Stimulated activated memory B cell treated with anti-CD40 and anti-IgM and Interleukin-4, amounts not matched to agents 10 μg/mL and 1 μg/mL and 100 μg/mL, for 72 hours (primary cell): ENCODE measurements around the gene SEBOX.

Experiments used
- ATAC-seq: fragments of 150-1000 bp; cut with Tn5 transposase; 2 replicates; pipeline ENCODE4 v1.10.0; 2021
- H3K27ac Mint-ChIP-seq: one replicate; pipeline ENCODE4 v1.8.0; 2022; ENCODE audit warnings: mild to moderate bottlenecking, mixed read lengths
- H3K27me3 Mint-ChIP-seq: one replicate; pipeline ENCODE4 v1.8.0; 2022; ENCODE audit warnings: mixed read lengths
- H3K36me3 Mint-ChIP-seq: one replicate; pipeline ENCODE4 v1.8.0; 2022; ENCODE audit warnings: mixed read lengths
- H3K4me1 Mint-ChIP-seq: one replicate; pipeline ENCODE4 v1.8.0; 2022; ENCODE audit warnings: mixed read lengths
- H3K4me3 Mint-ChIP-seq: one replicate; pipeline ENCODE4 v1.8.0; 2022; ENCODE audit warnings: mild to moderate bottlenecking, moderate library complexity, mixed read lengths
- H3K9me3 Mint-ChIP-seq: one replicate; pipeline ENCODE4 v1.8.0; 2022; ENCODE audit warnings: mixed read lengths

Gene SEBOX

GRCh38 chr17:28384281-28385036 lies 19.5 kb upstream of the SEBOX start:
- Mint-ChIP-seq H3K27ac (peak overlapping the region; percentile 74), H3K9me3 (no peaks in the 10 kb centered on the region), H3K36me3 (peaks cover 49% of the 10 kb centered on the region), H3K27me3 (peaks cover 38% of the 10 kb centered on the region), H3K4me3 (peak overlapping the region; percentile 85), H3K4me1 (peaks cover 38% of the 10 kb centered on the region)
- ATAC-seq = peak; percentile 90

- ATAC-seq = no peak
- Mint-ChIP-seq H3K9me3 (no peaks in the 10 kb centered on the region), H3K4me1 (peaks cover 43% of the 10 kb centered on the region), H3K36me3 (peaks cover 45% of the 10 kb centered on the region), H3K27me3 (peaks cover 38% of the 10 kb centered on the region), H3K27ac (no peak overlapping the region), H3K4me3 (peak overlapping the region; percentile 11)
Measured at GRCh38 chr17:28381141-28381825, 16.3 kb upstream of the SEBOX start.

GRCh38 chr17:28379814-28380801 lies 15.1 kb upstream of the SEBOX start:
- Mint-ChIP-seq H3K4me1 (peaks cover 38% of the 10 kb centered on the region), H3K27ac (no peak overlapping the region), H3K27me3 (peaks cover 38% of the 10 kb centered on the region), H3K4me3 (no peak overlapping the region), H3K9me3 (no peaks in the 10 kb centered on the region), H3K36me3 (peaks cover 45% of the 10 kb centered on the region)
- ATAC-seq = no peak

GRCh38 chr17:28372945-28373274 lies 7.9 kb upstream of the SEBOX start:
- H3K9me3 Mint-ChIP-seq = no peaks in the 10 kb centered on the region
- H3K27ac Mint-ChIP-seq = peak overlapping the region; percentile 86
- H3K27me3 Mint-ChIP-seq = no peaks in the 10 kb centered on the region
- ATAC-seq = no peak
- peaks cover 5% of the 10 kb centered on the region for H3K36me3 Mint-ChIP-seq
- H3K4me1 Mint-ChIP-seq = peaks cover 27% of the 10 kb centered on the region
- peak overlapping the region; percentile 81 for H3K4me3 Mint-ChIP-seq

GRCh38 chr17:28372203-28372944 lies 7.4 kb upstream of the SEBOX start:
- Mint-ChIP-seq H3K9me3 (no peaks in the 10 kb centered on the region), H3K4me1 (peaks cover 27% of the 10 kb centered on the region), H3K4me3 (peak overlapping the region; percentile 81), H3K27ac (peak overlapping the region; percentile 86), H3K36me3 (peaks cover 5% of the 10 kb centered on the region), H3K27me3 (no peaks in the 10 kb centered on the region)
- peak; percentile 2 for ATAC-seq

GRCh38 chr17:28371245-28372202 lies 6.5 kb upstream of the SEBOX start, which contains the start of gene SARM1:
Gene SARM1, plus strand, starts transcription at chr17:28371694. Its CDS starts 339 bp downstream, at chr17:28372033.
- Mint-ChIP-seq H3K9me3 (no peaks in the 10 kb centered on the region), H3K4me3 (peak within 1 kb of the TSS; percentile 89)

GRCh38 chr17:28370744-28371103 lies 5.7 kb upstream of the SEBOX start:
- Mint-ChIP-seq H3K36me3 (peaks cover 12% of the 10 kb centered on the region), H3K4me1 (peaks cover 27% of the 10 kb centered on the region), H3K27me3 (no peaks in the 10 kb centered on the region), H3K9me3 (no peaks in the 10 kb centered on the region), H3K27ac (peak overlapping the region; percentile 86), H3K4me3 (no peak overlapping the region)
- no peak for ATAC-seq

More at GRCh38 chr17:28371245-28372202, 6.5 kb upstream of the SEBOX start, which contains the start of gene SARM1:
- Mint-ChIP-seq H3K4me1 (peaks cover 27% of the 10 kb centered on the region), H3K36me3 (peaks cover 7% of the 10 kb centered on the region), H3K27me3 (no peaks in the 10 kb centered on the region), H3K27ac (peak within 1 kb of the TSS; percentile 86)
- peak; percentile 95 for ATAC-seq

GRCh38 chr17:28370035-28370743 lies 5.2 kb upstream of the SEBOX start, which contains the start of gene VTN:
Gene VTN, minus strand, starts transcription at chr17:28370307. Its CDS starts 104 bp downstream, at chr17:28370203.
- Mint-ChIP-seq H3K27ac (peak within 1 kb of the TSS; percentile 86), H3K36me3 (peaks cover 12% of the 10 kb centered on the region), H3K9me3 (no peaks in the 10 kb centered on the region), H3K4me1 (peaks cover 27% of the 10 kb centered on the region), H3K27me3 (no peaks in the 10 kb centered on the region), H3K4me3 (peak within 1 kb of the TSS; percentile 89)
- no peak for ATAC-seq

GRCh38 chr17:28369684-28370034 lies 4.7 kb upstream of the SEBOX start:
- Mint-ChIP-seq H3K9me3 (no peaks in the 10 kb centered on the region), H3K4me3 (no peak overlapping the region), H3K27me3 (no peaks in the 10 kb centered on the region), H3K4me1 (peaks cover 27% of the 10 kb centered on the region), H3K36me3 (peaks cover 7% of the 10 kb centered on the region), H3K27ac (no peak overlapping the region)
- ATAC-seq = no peak

GRCh38 chr17:28368915-28369683 lies 4.1 kb upstream of the SEBOX start:
- no peaks in the 10 kb centered on the region for H3K9me3 Mint-ChIP-seq
- H3K36me3 Mint-ChIP-seq = peaks cover 6% of the 10 kb centered on the region
- H3K27me3 Mint-ChIP-seq = no peaks in the 10 kb centered on the region
- peaks cover 27% of the 10 kb centered on the region for H3K4me1 Mint-ChIP-seq
- no peak for ATAC-seq
- no peak overlapping the region for H3K27ac Mint-ChIP-seq
- H3K4me3 Mint-ChIP-seq = no peak overlapping the region

- no peak for ATAC-seq
- H3K4me3 Mint-ChIP-seq = no peak overlapping the region
- no peaks in the 10 kb centered on the region for H3K27me3 Mint-ChIP-seq
- H3K4me1 Mint-ChIP-seq = peaks cover 23% of the 10 kb centered on the region
- H3K27ac Mint-ChIP-seq = no peak overlapping the region
- H3K36me3 Mint-ChIP-seq = peaks cover 6% of the 10 kb centered on the region
- no peaks in the 10 kb centered on the region for H3K9me3 Mint-ChIP-seq
Measured at GRCh38 chr17:28368306-28368831, 3.4 kb upstream of the SEBOX start.

- Mint-ChIP-seq H3K4me1 (peaks cover 17% of the 10 kb centered on the region), H3K36me3 (peaks cover 9% of the 10 kb centered on the region), H3K27me3 (no peaks in the 10 kb centered on the region), H3K27ac (no peak overlapping the region), H3K4me3 (no peak overlapping the region), H3K9me3 (no peaks in the 10 kb centered on the region)
- ATAC-seq = no peak
Measured at GRCh38 chr17:28367641-28368305, 2.8 kb upstream of the SEBOX start.
